Measurements from ENCODE around the gene KSR2. TPM values are rescaled to one million over a fixed set of nuclear protein-coding genes. Genes with fewer than 3 reads are reported as not detected.

KSR2 gene
- total RNA-seq, 1 donor = under 0.01 TPM

DNA sequence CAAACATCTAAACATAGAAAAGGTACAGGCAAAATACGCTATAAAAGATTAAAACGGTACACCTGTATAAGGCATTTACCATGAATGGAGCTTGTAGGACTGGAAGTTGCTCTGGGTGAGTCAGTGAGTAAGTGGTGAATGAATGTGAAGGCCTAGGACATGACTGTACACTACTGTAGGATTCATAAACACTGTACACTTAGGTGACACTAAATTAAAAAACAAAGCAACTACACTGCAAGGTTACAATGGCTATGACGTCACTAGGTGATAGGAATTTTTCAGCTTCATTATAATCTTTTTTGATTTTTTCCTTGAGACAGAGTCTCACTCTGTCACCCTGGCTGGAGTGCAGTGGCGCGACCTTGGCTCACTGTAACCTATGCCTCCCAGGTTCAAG, 269.2 kb downstream of the KSR2 start:
- TF ChIP-seq, protein P1, sequence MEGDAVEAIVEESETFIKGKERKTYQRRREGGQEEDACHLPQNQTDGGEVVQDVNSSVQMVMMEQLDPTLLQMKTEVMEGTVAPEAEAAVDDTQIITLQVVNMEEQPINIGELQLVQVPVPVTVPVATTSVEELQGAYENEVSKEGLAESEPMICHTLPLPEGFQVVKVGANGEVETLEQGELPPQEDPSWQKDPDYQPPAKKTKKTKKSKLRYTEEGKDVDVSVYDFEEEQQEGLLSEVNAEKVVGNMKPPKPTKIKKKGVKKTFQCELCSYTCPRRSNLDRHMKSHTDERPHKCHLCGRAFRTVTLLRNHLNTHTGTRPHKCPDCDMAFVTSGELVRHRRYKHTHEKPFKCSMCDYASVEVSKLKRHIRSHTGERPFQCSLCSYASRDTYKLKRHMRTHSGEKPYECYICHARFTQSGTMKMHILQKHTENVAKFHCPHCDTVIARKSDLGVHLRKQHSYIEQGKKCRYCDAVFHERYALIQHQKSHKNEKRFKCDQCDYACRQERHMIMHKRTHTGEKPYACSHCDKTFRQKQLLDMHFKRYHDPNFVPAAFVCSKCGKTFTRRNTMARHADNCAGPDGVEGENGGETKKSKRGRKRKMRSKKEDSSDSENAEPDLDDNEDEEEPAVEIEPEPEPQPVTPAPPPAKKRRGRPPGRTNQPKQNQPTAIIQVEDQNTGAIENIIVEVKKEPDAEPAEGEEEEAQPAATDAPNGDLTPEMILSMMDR (IDR thresholded peaks at IDR 0.05; ENCODE audit: insufficient read depth, low read length) = no peak
- no peak overlapping the region for H3K4me3 ChIP-seq (ENCODE audit: low read depth, low read length)
- DNase-seq (ENCODE audit: low read depth) = no peak

DNA sequence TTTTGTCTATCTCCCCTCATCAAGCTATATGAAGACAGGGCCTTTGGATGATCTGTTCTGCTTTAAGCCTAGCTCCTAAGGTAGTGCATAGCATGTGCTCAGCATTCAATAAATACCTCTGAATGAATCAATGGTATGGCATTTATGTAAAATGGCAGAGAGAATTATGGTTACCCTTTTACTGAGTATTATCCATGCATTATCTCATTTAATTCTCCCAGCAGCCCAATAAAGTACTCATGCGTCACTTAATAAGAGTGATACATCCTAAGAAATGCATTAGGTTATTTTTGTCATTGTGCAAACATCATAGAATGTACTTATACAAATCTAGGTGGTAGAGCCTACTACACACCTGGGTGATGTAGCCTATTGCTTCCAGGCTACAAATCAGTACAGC, 269.7 kb downstream of the KSR2 start:
- H3K4me3 ChIP-seq (ENCODE audit: low read depth, low read length) = no peak overlapping the region
- TF ChIP-seq, protein P1 (IDR thresholded peaks at IDR 0.05; ENCODE audit: insufficient read depth, low read length) = no peak

DNA sequence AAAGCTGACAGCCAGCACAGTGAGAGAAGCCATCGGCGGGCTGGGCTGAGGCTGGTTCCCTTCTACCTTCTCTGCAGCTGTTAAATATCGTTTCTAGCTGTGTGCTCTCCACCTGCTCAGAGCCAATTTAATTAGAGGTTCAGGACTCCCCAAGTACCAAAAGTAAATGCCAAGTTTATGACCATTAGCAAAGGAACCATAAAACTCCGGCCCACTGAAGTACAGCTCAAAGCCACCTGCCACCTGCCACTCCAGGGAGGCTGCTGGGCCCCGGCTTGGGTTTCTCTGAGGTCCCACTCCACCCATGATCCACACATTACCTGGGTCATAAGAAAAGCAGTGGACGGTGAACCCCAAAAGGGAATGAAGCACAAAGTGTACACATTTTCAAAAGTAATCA, 272.8 kb downstream of the KSR2 start:
- no peak overlapping the region for H3K4me3 ChIP-seq (ENCODE audit: low read depth, low read length)
- DNase-seq (ENCODE audit: low read depth) = no peak
- TF ChIP-seq, protein P1 (IDR thresholded peaks at IDR 0.05; ENCODE audit: insufficient read depth, low read length) = no peak

More for the DNA sequence above, 269.7 kb downstream of the KSR2 start:
- DNase-seq (ENCODE audit: low read depth) = no peak

DNA sequence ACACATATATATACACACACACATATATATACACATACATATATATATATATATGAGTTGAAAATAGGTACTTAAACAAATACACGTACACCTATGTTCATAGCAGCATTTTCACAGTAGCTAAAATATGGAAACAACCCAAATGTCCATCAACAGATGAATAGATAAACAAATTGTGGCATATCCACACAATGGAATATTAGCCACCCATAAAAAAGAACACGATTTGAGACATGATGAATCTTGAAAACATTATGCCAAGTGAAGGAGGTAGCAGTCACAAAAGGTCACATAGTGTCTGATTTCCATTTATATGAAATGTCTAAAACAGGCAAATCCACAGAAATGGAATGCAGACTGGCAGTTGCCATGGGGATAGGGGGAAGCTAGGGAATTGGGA, 276.3 kb downstream of the KSR2 start:
- no peak for DNase-seq (ENCODE audit: low read depth)
- TF ChIP-seq, protein P1 (IDR thresholded peaks at IDR 0.05; ENCODE audit: insufficient read depth, low read length) = no peak
- no peak overlapping the region for H3K4me3 ChIP-seq (ENCODE audit: low read depth, low read length)

DNA sequence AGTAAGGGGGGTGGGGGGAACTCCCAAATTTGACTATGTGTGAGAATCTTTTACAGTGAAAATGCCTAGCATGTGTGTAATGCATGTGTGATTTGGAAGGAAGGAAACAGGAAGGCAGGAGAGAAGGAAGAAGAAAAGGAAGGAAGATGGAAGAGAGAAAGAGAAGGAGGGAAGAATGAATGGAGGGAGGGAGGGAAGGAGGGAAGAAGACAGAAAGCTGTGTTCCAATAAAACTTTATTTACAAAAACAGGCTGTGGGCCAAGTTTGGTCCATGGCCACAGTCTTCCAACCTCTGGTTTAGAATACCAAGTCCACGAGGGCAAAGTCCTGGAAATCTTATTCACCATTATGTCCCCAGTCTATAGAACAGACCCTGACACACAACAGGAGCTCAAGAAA, 278.9 kb downstream of the KSR2 start:
- no peak overlapping the region for H3K4me3 ChIP-seq (ENCODE audit: low read depth, low read length)
- no peak for DNase-seq (ENCODE audit: low read depth)
- TF ChIP-seq, protein P1 (IDR thresholded peaks at IDR 0.05; ENCODE audit: insufficient read depth, low read length) = no peak

DNA sequence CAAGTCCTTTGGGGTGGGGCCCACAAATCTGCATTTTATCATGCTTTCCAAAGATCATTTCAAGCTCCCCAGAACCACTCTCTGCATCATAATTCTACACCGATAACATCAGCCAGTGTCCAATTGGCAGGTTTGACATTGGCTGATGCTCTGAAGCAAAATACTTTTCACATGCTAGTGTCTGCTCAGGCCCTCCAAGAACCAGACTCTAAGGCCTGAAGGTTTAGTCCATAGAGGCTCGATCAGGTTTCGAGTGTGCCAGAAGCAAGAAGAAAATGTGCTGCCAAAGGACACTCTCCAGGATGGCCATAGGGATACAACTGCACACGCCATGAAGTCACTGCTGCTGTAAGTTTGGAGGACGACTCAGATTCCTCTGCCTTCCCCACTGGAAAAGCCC, 280.3 kb downstream of the KSR2 start:
- TF ChIP-seq, protein P1 (IDR thresholded peaks at IDR 0.05; ENCODE audit: insufficient read depth, low read length) = no peak
- no peak overlapping the region for H3K4me3 ChIP-seq (ENCODE audit: low read depth, low read length)
- DNase-seq (ENCODE audit: low read depth) = no peak

DNA sequence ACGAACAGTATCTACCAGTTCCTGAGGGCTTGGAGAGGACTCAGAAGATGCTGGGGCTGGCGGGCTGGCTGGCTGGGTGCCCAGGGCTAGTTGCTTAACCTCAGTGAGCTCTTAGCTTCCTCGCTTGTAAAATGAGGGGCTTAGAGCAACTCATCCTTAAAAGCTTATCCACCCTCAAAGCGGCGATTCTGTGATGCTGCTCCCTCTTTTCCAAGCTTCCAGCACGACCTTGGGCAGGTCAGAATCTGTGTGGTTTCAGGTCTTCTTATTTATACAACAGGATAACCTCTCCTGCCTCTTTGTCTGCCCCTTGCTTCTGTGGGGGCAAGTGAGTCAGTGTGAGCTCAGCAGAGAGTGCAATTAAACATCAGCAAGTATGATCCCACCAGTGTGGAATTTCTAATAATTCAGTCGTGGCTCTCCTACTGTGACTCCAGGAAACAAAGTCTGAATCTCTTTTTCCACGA, 281.8 kb downstream of the KSR2 start:
- no peak for DNase-seq (ENCODE audit: low read depth)
- no peak overlapping the region for H3K4me3 ChIP-seq (ENCODE audit: low read depth, low read length)
- TF ChIP-seq, protein P1 (IDR thresholded peaks at IDR 0.05; ENCODE audit: insufficient read depth, low read length) = no peak
